Body of pancreas (tissue), 4 donors: Measurements from ENCODE around the gene GSTA3. TPM values are rescaled to one million over a fixed set of nuclear protein-coding genes. Genes with fewer than 3 reads are reported as not detected.

ENCODE experiments used
- ATAC-seq: fragments of 150-250 bp; one replicate; pipeline ENCODE4 v1.9.1; 2016
- DNase-seq, 4 donors: peaks; one replicate each; pipeline ENCODE4 v3.0.0-alpha.2; 2019
- H3K27ac ChIP-seq, 4 donors: fragments of 200-600 bp; sonication (generic); 1 replicate in 3 of 4; 2 replicates in 1 of 4; pipeline versions ENCODE4 v1.5.1 to v1.6.1; 2016 to 2019; ENCODE audit warnings: mild to moderate bottlenecking in 1 of 4, mixed read lengths in 1 of 4, moderate library complexity in 1 of 4
- H3K27me3 ChIP-seq, 2 donors: fragments of 200-600 bp; sonication (generic); one replicate each; pipeline ENCODE4 v1.6.0; 2016; ENCODE audit warnings: mild to moderate bottlenecking in 1 of 2
- H3K36me3 ChIP-seq, 2 donors: fragments of 200-600 bp; sonication (generic); replicated peaks in 1 of 2; 2 replicates each; pipeline ENCODE4 v1.5.1; 2016; ENCODE audit warnings: low read depth in 2 of 2; ENCODE audit not compliant: insufficient read depth in 1 of 2
- H3K4me1 ChIP-seq: fragments of 200-600 bp; sonication (generic); one replicate; pipeline ENCODE4 v1.6.0; 2016
- H3K4me3 ChIP-seq, 2 donors: fragments of 200-600 bp; sonication (generic); 1 replicate in 1 of 2; 2 replicates in 1 of 2; pipeline ENCODE4 v1.5.1; 2016 to 2019
- H3K9me3 ChIP-seq, 3 donors: fragments of 200-600 bp; sonication (generic); 1 replicate in 2 of 3; 2 replicates in 1 of 3; pipeline ENCODE4 v1.5.1; 2016
- POLR2A ChIP-seq, 3 donors: fragments of 450-650 bp; IDR thresholded peaks; one replicate each; pipeline ENCODE4 v1.6.1; 2016; ENCODE audit warnings: antibody characterized with exemption in 3 of 3, mild to moderate bottlenecking in 2 of 3
- WGBS, 2 donors: methylation state at CpG; one replicate each; pipeline ENCODE4 v1.1.5; 2017; 5-methylcytosine and 5-hydroxymethylcytosine counted together
- intact Hi-C: fragments of 100-400 bp; cut with DNase I; formaldehyde crosslinking; loops from one replicate; pipeline ENCODE4 v1.15.1; 2023
- total RNA-seq, 2 donors: library from RNA; depleted of rRNA; stranded (reverse); fragments of >200 nt; gene quantifications; one replicate each; pipeline ENCODE4 v1.1.0, GENCODE V29; 2016
- TF ChIP-seq, protein P1 (sequence below), 7 experiments: fragments of 450-650 bp in 4 of 7; fragments of 200-600 bp in 3 of 7; sonication (generic) in 3 of 7; IDR thresholded peaks; one replicate each; pipeline ENCODE4 v1.5.1; 2016 to 2019; ENCODE audit warnings: antibody characterized with exemption in 7 of 7

GSTA3 gene
- total RNA-seq, 2 donors from 2014 or later: not detected

DNA sequence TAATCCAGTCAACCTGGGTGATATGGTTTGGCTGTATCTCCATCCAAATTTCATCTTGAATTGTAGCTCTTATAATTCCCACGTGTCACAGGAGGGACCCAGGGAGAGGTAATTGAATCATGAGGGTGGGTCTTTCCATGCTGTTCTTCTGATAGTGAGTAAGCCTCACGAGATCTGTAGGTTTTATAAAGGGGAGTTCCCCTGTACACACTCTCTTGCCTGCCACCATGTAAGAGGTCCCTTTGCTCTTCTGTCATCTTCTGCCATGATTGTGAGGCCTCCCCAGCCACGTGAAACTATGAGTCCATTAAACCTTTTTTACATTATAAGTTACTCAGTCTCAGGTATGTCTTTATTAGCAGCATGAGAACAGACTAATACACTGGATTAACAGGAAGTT lies 19.5 kb downstream of the GSTA3 start:
- Histone ChIP-seq H3K27me3 (no peaks in the 10 kb centered on the region), H3K4me1 (peaks cover 27% of the 10 kb centered on the region), H3K36me3 (no peaks in the 10 kb centered on the region), H3K4me3 (no peak overlapping the region), H3K9me3 (no peaks in the 10 kb centered on the region), H3K27ac (no peak overlapping the region)
- WGBS, 2 donors: 84 to 92% methylated on average over 3 of the region's 3 CpGs
- intact Hi-C loops: no loop called here
- ATAC-seq: no peak
- DNase-seq: no peak
- TF ChIP-seq, protein P1, sequence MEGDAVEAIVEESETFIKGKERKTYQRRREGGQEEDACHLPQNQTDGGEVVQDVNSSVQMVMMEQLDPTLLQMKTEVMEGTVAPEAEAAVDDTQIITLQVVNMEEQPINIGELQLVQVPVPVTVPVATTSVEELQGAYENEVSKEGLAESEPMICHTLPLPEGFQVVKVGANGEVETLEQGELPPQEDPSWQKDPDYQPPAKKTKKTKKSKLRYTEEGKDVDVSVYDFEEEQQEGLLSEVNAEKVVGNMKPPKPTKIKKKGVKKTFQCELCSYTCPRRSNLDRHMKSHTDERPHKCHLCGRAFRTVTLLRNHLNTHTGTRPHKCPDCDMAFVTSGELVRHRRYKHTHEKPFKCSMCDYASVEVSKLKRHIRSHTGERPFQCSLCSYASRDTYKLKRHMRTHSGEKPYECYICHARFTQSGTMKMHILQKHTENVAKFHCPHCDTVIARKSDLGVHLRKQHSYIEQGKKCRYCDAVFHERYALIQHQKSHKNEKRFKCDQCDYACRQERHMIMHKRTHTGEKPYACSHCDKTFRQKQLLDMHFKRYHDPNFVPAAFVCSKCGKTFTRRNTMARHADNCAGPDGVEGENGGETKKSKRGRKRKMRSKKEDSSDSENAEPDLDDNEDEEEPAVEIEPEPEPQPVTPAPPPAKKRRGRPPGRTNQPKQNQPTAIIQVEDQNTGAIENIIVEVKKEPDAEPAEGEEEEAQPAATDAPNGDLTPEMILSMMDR (IDR thresholded peaks at IDR 0.05): no peak

DNA sequence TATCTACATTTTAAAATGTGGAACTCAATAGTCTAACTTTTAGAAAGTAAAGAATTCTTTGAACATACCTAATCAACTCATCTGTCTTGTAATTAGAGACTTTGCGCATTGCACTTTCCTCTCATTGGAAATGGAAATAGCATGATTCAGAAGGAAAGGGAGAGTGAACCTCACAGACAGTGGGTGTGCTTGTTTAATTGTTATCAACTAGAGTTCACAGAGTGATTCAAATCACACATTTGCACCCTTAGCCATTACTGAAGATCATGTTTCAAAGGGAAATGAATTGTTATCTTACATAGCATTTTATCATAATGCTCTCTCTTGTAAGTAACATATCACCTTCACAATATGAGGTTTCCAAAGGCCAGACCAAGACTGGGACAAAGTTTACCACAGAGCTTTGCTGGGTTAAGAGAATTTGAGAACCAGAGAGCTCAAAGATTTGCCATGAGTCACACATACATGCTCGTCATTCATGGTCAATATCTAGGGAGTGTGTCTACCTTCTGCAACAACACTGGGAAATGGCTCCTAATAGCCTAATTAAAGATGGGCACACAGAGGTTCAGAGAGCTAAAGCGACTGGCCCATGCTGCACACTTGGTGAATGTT lies 21.5 kb downstream of the GSTA3 start:
- no peak overlapping the region for H3K4me3 ChIP-seq
- no peaks in the 10 kb centered on the region for H3K9me3 ChIP-seq
- no peaks in the 10 kb centered on the region for H3K27me3 ChIP-seq
- TF ChIP-seq POLR2A (IDR thresholded peaks at IDR 0.05): no peak
- TF ChIP-seq, protein P1 (IDR thresholded peaks at IDR 0.05): no peak
- DNase-seq (no peak), ATAC-seq (no peak)
- H3K4me1 ChIP-seq: peaks cover 7% of the 10 kb centered on the region
- intact Hi-C loops: no loop called here
- H3K27ac ChIP-seq: no peak overlapping the region
- 76 to 90% methylated on average over 3 of the region's 3 CpGs for WGBS, 2 donors
- no peaks in the 10 kb centered on the region for H3K36me3 ChIP-seq

DNA sequence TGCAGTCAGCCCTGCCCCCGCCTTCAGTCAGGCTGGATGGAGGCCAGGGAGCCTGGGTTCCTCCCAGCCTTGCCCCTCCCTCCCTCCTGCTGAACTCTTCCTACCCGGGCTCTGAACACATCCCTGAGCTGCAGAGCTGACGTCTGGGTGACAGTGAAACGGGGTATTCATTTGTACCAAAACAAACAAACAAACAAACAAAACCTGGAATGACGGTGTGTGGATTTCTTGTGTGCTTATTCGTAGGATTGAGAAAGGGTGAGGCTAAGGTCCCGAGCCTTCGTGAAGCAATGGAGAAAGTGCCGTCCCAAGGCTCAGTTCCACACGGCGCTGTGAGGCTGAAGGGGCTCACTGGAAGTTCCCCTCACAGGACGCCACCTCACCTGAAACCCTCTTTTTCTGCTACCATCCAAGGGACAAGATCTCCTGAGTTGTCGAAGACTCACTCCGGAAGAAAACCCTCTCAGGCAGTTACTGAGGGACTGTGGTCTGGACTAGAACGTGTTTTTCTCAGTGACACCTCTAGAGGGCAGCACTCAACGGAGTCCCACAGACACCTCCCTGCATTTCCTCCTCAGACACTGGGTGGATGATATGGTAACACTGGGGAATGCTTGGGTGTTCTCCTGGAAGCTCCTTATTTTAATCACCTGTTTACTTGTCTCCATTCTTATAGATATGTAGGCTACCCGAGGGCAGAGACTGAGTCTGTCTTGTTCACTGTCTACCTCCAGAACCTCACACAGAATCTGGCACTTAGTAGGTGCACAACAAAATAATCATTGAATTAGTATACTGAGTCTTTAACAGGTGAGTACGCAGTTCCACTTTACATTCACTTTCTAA lies 27.3 kb downstream of the GSTA3 start:
- 6 to 7% methylated on average over 14 to 18 of the region's 18 CpGs for WGBS, 2 donors
- Histone ChIP-seq H3K4me1 (no peaks in the 10 kb centered on the region), H3K27ac (peak overlapping the region; percentile 61 to 68 (median 66)), H3K9me3 (no peaks in the 10 kb centered on the region), H3K4me3 (peak overlapping the region; percentile 11 to 31), H3K27me3 (no peaks in the 10 kb centered on the region), H3K36me3 (no peaks in the 10 kb centered on the region)
- intact Hi-C loops: no loop called here
- DNase-seq (peak; percentile 77 to 83 (median 80)), ATAC-seq (peak; percentile 99)
- TF ChIP-seq POLR2A (IDR thresholded peaks at IDR 0.05): peak in 1 of 3 donors; percentile 47
- TF ChIP-seq, protein P1 (IDR thresholded peaks at IDR 0.05): peak; percentile 65 to 84 (median 82)

DNA sequence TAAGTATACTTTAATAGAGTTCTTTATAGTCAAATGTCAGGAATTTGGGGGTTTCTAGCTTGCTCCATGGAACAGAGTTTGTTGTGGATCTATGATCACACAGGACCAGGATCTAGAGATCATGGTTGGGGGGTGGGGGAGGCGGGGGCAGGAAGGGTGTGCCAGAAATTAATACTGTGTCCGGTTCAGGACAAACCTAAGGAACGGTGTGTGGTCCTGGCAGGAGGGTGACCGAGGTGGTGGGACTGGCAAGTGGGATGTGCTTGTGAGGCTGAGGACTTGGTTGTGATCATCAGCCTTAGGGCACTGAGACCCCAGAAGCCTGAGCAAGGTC lies 27.9 kb downstream of the GSTA3 start:
- DNase-seq: no peak
- Histone ChIP-seq H3K27me3 (no peaks in the 10 kb centered on the region), H3K27ac (peak overlapping the region in 2 of 4 donors; percentile 68), H3K4me3 (no peak overlapping the region), H3K36me3 (no peaks in the 10 kb centered on the region), H3K9me3 (no peaks in the 10 kb centered on the region), H3K4me1 (no peaks in the 10 kb centered on the region)
- 28 to 39% methylated on average over 4 of the region's 4 CpGs for WGBS, 2 donors
- intact Hi-C loops: no loop called here
- ATAC-seq: peak; percentile 30
- no peak for TF ChIP-seq POLR2A (IDR thresholded peaks at IDR 0.05)
- TF ChIP-seq, protein P1 (IDR thresholded peaks at IDR 0.05): no peak
